GM19035 (cell line): Measurements from ENCODE around the gene MRPL41.
"Not testable (repeated sequence)": the region's sequence is repeated elsewhere in the genome, so short reads cannot be mapped to it uniquely, and the experiment has no call there.

Experiments
- ATAC-seq: cut with Tn5 transposase; IDR thresholded peaks from one replicate; pipeline ENCODE4 v1.9.1; 2021; ENCODE audit not compliant: unreplicated experiment

Gene MRPL41

GRCh38 chr9:137550958-137551263 lies 768 bp upstream of the MRPL41 start:
- not testable (repeated sequence) for ATAC-seq

GRCh38 chr9:137552022-137552768 lies 516 bp downstream of the MRPL41 start:
- ATAC-seq = peak; percentile 10

GRCh38 chr9:137553654-137554053 lies 2.0 kb downstream of the MRPL41 start:
- ATAC-seq = not testable (repeated sequence)

- no peak for ATAC-seq
Observed at GRCh38 chr9:137554349-137554748, 2.7 kb downstream of the MRPL41 start.

GRCh38 chr9:137555179-137555578 lies 3.5 kb downstream of the MRPL41 start:
- no peak for ATAC-seq

GRCh38 chr9:137556069-137556838 lies 4.6 kb downstream of the MRPL41 start:
- no peak for ATAC-seq

GRCh38 chr9:137558127-137558526 lies 6.4 kb downstream of the MRPL41 start:
- no peak for ATAC-seq

- no peak for ATAC-seq
Observed at GRCh38 chr9:137564134-137564533, 12.5 kb downstream of the MRPL41 start.

- ATAC-seq = no peak
Observed at GRCh38 chr9:137564817-137565411, 13.2 kb downstream of the MRPL41 start.

GRCh38 chr9:137568445-137568844 lies 16.8 kb downstream of the MRPL41 start:
- not testable (repeated sequence) for ATAC-seq

GRCh38 chr9:137569609-137570203 lies 18.0 kb downstream of the MRPL41 start:
- ATAC-seq = no peak

- ATAC-seq = no peak
Observed at GRCh38 chr9:137570566-137570965, 18.9 kb downstream of the MRPL41 start.

- no peak for ATAC-seq
Observed at GRCh38 chr9:137574192-137574591, 22.5 kb downstream of the MRPL41 start.

- ATAC-seq = no peak
Observed at GRCh38 chr9:137575364-137575715, 23.7 kb downstream of the MRPL41 start.

- no peak for ATAC-seq
Observed at GRCh38 chr9:137575716-137576411, 24.2 kb downstream of the MRPL41 start.

- ATAC-seq = peak; percentile 91
Observed at GRCh38 chr9:137578518-137579258, 27.0 kb downstream of the MRPL41 start, which contains the start of gene DPH7. TSS of gene DPH7 (minus strand) at chr9:137578925. CDS start at chr9:137578777, 148 bp downstream.

GRCh38 chr9:137579259-137579604 lies 27.6 kb downstream of the MRPL41 start:
- ATAC-seq = no peak

- ATAC-seq = no peak
Observed at GRCh38 chr9:137580209-137580953, 28.7 kb downstream of the MRPL41 start.

- ATAC-seq = no peak
Observed at GRCh38 chr9:137580954-137581322, 29.3 kb downstream of the MRPL41 start.
